Kidney (tissue), 14 donors: ENCODE results near the gene C1QL1. TPM values are rescaled to one million over a fixed set of nuclear protein-coding genes. Genes with fewer than 3 reads are reported as not detected.

ENCODE experiments used
- DNase-seq, 5 donors: peaks; one replicate each; pipeline ENCODE4 v3.0.0-alpha.2; 2013 to 2020
- FAIRE-seq: peaks from 2 replicates; lab custom pipeline; 2012; peaks lifted over from hg19 to GRCh38; lab: Jason Lieb, UNC
- H3K27ac ChIP-seq, 2 donors: one replicate each; pipeline ENCODE4 v1.7.0; 2013; ENCODE audit warnings: low read depth in 2 of 2, low read length in 2 of 2, inconsistent platforms in 1 of 2
- H3K27me3 ChIP-seq: one replicate; pipeline ENCODE4 v1.7.1; 2013; ENCODE audit warnings: low read length, inconsistent platforms; ENCODE audit not compliant: control insufficient read depth, insufficient read depth
- H3K36me3 ChIP-seq, 3 donors: one replicate each; pipeline versions ENCODE4 v1.7.0 to v1.7.1; 2013; ENCODE audit warnings: low read length in 3 of 3, control low read depth in 1 of 3, inconsistent platforms in 1 of 3; ENCODE audit not compliant: insufficient read depth in 3 of 3, control insufficient read depth in 2 of 3
- H3K4me1 ChIP-seq, 3 donors: one replicate each; pipeline versions ENCODE4 v1.7.0 to v1.7.1; 2013; ENCODE audit warnings: low read length in 3 of 3, inconsistent platforms in 1 of 3, low read depth in 1 of 3; ENCODE audit not compliant: control insufficient read depth in 2 of 3, insufficient read depth in 2 of 3
- H3K4me3 ChIP-seq, 3 donors: one replicate each; pipeline versions ENCODE4 v1.7.0 to v1.8.1; 2013; ENCODE audit warnings: low read length in 3 of 3, control low read depth in 1 of 3, inconsistent platforms in 1 of 3
- H3K9ac ChIP-seq, 3 donors: one replicate each; pipeline versions ENCODE4 v1.7.0 to v1.7.1; 2013; ENCODE audit warnings: low read length in 3 of 3, control low read depth in 1 of 3, inconsistent platforms in 1 of 3
- H3K9me3 ChIP-seq, 3 donors: one replicate each; pipeline versions ENCODE4 v1.7.0 to v1.7.1; 2013; ENCODE audit warnings: low read length in 3 of 3, control low read depth in 1 of 3, inconsistent platforms in 1 of 3; ENCODE audit not compliant: control insufficient read depth in 2 of 3, insufficient read depth in 1 of 3
- intact Hi-C: fragments of 100-400 bp; cut with DNase I; formaldehyde crosslinking; loops from one replicate; pipeline ENCODE4 v1.11.1; 2022
- polyA plus RNA-seq: library from polyadenylated mRNA; stranded (reverse); fragments of 350-450 nt; fragmentation: Illumina TruSeq; extraction: RNeasy Lipid Tissue Mini Kit (QIAGEN cat#74804); gene quantifications from one replicate; pipeline ENCODE4 v1.2.3, GENCODE V29; 2014; ENCODE audit warnings: low read depth, low replicate concordance; ENCODE audit not compliant: insufficient read depth
- total RNA-seq: library from RNA; stranded (reverse); fragmentation: NEBNext Ultra II Directional; extraction: Animal tissue kit (Norgen Biotek cat#: 25700); gene quantifications from one replicate; pipeline ENCODE4 v1.2.1, GENCODE V29; 2021
- TF ChIP-seq, protein P1 (sequence below): IDR thresholded peaks from 3 replicates; pipeline ENCODE4 v1.5.1; 2012; ENCODE audit warnings: mild to moderate bottlenecking, moderate library complexity, borderline replicate concordance; ENCODE audit not compliant: insufficient read depth; ENCODE audit errors: extremely low read depth
- donor health status: control.
- donor health status: control.
- donor health status: control.
- donor health status: control.
- donor health status: control.
- donor health status: DM: yes; HTN: yes; CAD: no.
- donor health status: Normal renal cell carcinoma (clear cell type).

C1QL1 gene
- total and polyA plus RNA-seq, 2 donors from 2014 or later = 0.76 to 25.4 TPM

DNA sequence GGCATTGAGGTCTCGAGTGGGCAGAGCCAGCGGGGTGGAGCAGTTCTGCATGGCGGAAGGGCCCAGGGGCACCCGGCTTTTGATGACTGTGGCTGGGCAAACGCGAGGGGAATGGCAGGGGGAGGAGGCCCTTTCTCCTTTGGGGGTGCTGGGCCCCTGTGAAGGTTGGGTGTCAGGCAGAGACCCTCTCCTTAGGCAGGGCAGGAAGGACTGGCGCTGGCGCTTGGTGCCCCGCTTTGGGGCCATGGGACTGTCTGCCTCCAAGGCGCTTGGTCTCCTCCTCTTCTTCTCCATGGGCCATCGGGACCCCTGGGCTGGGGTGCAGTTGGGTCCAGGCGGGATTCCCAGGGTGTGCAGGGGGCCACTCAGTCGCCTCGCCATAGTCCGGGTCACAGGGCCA lies 40.0 kb downstream of the C1QL1 start:
- TF ChIP-seq, protein P1, sequence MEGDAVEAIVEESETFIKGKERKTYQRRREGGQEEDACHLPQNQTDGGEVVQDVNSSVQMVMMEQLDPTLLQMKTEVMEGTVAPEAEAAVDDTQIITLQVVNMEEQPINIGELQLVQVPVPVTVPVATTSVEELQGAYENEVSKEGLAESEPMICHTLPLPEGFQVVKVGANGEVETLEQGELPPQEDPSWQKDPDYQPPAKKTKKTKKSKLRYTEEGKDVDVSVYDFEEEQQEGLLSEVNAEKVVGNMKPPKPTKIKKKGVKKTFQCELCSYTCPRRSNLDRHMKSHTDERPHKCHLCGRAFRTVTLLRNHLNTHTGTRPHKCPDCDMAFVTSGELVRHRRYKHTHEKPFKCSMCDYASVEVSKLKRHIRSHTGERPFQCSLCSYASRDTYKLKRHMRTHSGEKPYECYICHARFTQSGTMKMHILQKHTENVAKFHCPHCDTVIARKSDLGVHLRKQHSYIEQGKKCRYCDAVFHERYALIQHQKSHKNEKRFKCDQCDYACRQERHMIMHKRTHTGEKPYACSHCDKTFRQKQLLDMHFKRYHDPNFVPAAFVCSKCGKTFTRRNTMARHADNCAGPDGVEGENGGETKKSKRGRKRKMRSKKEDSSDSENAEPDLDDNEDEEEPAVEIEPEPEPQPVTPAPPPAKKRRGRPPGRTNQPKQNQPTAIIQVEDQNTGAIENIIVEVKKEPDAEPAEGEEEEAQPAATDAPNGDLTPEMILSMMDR = no peak
- DNase-seq (peak in 2 of 5 donors; percentile 30 to 66), FAIRE-seq (no peak)
- Histone ChIP-seq H3K4me3 (no peak overlapping the region), H3K4me1 (no peaks in the 10 kb centered on the region), H3K27ac (no peak overlapping the region), H3K9me3 (no peaks in the 10 kb centered on the region), H3K9ac (no peak overlapping the region), H3K27me3 (no peaks in the 10 kb centered on the region), H3K36me3 (no peaks in the 10 kb centered on the region)
- intact Hi-C loops = loop anchor here (10.0 kb wide), 1 partner anchor 187 kb away; no protein-coding TSS in a partner anchor

DNA sequence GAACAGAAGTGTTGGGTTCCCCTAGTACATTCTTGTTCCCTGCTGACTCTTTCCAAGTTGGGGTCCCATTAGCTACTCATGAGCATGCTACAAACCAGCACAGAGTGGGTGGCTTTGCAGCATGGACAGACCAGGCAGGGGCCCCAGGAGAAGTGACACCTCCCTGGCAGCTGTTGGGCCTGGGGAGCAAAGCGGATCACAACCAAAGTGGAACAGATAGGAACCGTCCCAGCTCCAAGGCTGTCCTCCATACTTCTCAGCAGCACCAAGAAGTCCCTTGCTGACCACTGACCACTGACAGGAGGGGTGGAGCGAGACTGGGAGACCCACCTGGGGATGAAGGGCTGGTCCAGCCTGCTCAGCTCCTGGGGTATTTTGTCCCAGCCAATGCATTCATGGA lies 40.4 kb downstream of the C1QL1 start:
- Histone ChIP-seq H3K27me3 (no peaks in the 10 kb centered on the region), H3K4me3 (no peak overlapping the region), H3K36me3 (no peaks in the 10 kb centered on the region), H3K9me3 (no peaks in the 10 kb centered on the region), H3K9ac (no peak overlapping the region), H3K27ac (no peak overlapping the region), H3K4me1 (no peaks in the 10 kb centered on the region)
- FAIRE-seq = no peak
- intact Hi-C loops = loop anchor here (10.0 kb wide), 1 partner anchor 187 kb away; no protein-coding TSS in a partner anchor
- TF ChIP-seq, protein P1 = no peak
- peak in 2 of 5 donors; percentile 19 to 32 for DNase-seq

DNA sequence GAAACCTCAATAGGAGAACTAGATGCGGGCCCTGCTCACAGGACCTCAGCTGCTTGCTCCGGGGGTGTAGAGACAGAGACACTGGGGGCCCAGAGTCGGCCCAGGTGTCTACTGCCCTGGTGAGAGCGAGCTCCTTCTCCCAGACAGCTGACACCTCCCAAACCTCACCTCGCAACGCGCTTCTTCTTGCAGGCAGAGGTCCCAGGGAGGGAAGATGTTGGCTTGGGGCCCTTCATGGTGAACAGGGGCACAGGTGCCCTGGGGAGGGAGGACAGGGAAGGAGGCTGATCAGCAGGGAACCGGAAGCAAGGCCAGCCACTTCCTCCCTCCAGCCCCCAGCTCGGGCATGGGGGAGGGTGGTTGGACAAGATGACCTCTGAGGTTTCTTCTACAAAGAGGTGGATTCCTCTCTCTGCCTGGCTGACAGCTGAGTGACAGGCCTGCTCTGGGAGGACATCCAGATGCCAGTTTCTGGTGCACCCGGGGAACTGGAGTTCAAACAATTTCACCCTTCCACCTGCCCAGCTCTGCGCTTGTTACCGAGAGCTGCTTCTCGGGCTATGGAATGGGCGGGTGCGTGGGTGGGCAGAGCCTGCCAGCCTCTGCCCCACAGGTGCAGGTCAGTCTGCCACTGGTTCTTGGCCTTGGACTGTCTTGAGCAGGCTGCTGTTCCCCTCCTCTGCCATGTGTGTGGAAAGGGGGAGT lies 41.1 kb downstream of the C1QL1 start:
- intact Hi-C loops = loop anchor here (10.0 kb wide), 1 partner anchor 188 kb away; no protein-coding TSS in a partner anchor
- no peaks in the 10 kb centered on the region for H3K27me3 ChIP-seq
- TF ChIP-seq, protein P1 = no peak
- H3K27ac ChIP-seq = no peak overlapping the region
- no peak for FAIRE-seq
- no peaks in the 10 kb centered on the region for H3K9me3 ChIP-seq
- H3K4me3 ChIP-seq = no peak overlapping the region
- H3K9ac ChIP-seq = no peak overlapping the region
- H3K4me1 ChIP-seq = no peaks in the 10 kb centered on the region
- peak in 2 of 5 donors; percentile 34 to 40 for DNase-seq
- H3K36me3 ChIP-seq = no peaks in the 10 kb centered on the region
